T-helper 2 cell treated with Interferon-gamma antibody and Interleukin-4, amounts not matched to agents 5 μg/mL and 100 μg/mL, for 36 hours (primary cell): ENCODE results near the gene MRGPRD.

Experiments used
- DNase-seq: peaks from one replicate; pipeline ENCODE4 v3.0.0; 2021; ENCODE audit warnings: low spot score
- H3K27ac Mint-ChIP-seq: one replicate; pipeline ENCODE4 v1.8.0; 2021; ENCODE audit warnings: mild to moderate bottlenecking, mixed read lengths
- H3K27me3 Mint-ChIP-seq: one replicate; pipeline ENCODE4 v1.8.0; 2021; ENCODE audit warnings: low read depth, mixed read lengths
- H3K36me3 Mint-ChIP-seq: one replicate; pipeline ENCODE4 v1.8.0; 2021; ENCODE audit warnings: low read depth, mixed read lengths
- H3K4me1 Mint-ChIP-seq: one replicate; pipeline ENCODE4 v1.8.0; 2021; ENCODE audit warnings: low read depth, mixed read lengths
- H3K4me3 Mint-ChIP-seq: one replicate; pipeline ENCODE4 v1.8.0; 2022; ENCODE audit warnings: mild to moderate bottlenecking, moderate library complexity, mixed read lengths
- H3K9me3 Mint-ChIP-seq: one replicate; pipeline ENCODE4 v1.8.0; 2021; ENCODE audit warnings: mixed read lengths

MRGPRD gene, protein sequence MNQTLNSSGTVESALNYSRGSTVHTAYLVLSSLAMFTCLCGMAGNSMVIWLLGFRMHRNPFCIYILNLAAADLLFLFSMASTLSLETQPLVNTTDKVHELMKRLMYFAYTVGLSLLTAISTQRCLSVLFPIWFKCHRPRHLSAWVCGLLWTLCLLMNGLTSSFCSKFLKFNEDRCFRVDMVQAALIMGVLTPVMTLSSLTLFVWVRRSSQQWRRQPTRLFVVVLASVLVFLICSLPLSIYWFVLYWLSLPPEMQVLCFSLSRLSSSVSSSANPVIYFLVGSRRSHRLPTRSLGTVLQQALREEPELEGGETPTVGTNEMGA

DNA sequence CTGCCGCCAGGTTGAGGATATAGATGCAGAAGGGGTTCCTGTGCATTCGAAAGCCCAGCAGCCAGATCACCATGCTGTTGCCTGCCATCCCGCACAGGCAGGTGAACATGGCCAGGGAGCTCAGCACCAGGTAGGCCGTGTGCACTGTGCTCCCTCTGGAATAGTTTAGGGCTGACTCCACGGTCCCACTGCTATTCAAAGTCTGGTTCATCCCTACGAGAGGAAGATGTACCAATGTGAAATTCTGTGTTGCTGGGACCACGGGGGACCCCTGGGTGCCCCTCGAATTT is at the start of gene MRGPRD:
TSS of gene MRGPRD (minus strand) at position 211 of the 290 bp plus-strand sequence. CDS start at position 211, 0 bp downstream.
- peaks cover 3% of the 10 kb centered on the region for H3K36me3 Mint-ChIP-seq
- no peaks in the 10 kb centered on the region for H3K4me1 Mint-ChIP-seq
- no peak within 1 kb of the TSS for H3K4me3 Mint-ChIP-seq
- no peak for DNase-seq
- peaks cover 17% of the 10 kb centered on the region for H3K27me3 Mint-ChIP-seq
- no peak within 1 kb of the TSS for H3K27ac Mint-ChIP-seq
- peaks cover 13% of the 10 kb centered on the region for H3K9me3 Mint-ChIP-seq

DNA sequence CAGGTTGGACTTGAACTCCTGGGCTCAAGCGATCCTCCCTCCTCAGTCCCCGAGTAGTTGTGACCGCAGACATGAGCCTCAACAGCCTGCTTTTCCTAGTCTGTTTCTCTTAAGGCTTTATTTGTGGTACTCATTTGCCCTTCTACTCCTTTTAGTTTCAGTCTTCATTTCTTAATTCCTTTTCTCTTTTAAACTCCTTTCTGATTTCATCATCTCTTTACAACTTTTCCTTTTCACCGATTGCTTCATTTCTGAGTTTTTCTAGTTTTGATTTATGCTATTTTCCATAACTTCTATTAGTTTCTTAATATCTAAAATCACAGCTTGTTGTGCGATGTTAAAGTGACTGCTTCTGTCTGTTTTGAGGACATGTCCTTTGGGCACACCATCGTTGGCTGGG is 49.5 kb upstream of the MRGPRD start:
- Mint-ChIP-seq H3K9me3 (no peaks in the 10 kb centered on the region), H3K27me3 (peaks cover 4% of the 10 kb centered on the region), H3K4me3 (no peak overlapping the region), H3K4me1 (no peaks in the 10 kb centered on the region), H3K27ac (no peak overlapping the region), H3K36me3 (no peaks in the 10 kb centered on the region)
- no peak for DNase-seq

DNA sequence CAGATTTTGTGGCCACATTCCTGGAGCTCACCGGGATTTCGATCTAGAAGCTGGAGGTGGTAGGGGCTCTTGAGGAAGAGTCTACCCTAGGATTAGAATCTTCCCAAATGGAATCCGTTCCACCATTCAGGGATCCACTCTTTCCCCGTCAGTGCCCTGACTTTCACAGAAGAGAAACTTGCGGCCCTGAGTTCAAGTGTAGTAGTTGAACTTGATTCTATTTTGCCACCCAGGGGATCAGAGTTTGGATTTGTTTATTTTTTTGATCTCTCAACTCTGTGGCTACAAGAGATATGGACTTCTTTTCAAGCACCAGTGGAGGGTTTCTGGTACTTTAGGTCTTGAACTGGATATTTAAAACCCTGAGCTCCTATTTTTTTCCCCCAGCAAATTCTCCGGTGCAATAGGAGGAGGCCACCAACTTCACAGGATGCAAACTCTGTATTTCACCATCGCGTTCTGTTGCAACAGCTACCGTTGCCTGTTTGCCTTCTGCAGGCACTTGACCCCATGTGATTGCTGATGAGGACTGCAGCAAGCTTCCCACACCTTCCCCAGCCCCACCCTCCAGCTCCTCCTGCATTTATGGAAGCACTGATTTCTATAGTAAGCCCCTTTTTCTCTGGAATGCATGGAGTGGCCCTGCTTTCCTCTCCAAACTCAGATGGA is 47.1 kb upstream of the MRGPRD start:
- Mint-ChIP-seq H3K9me3 (no peaks in the 10 kb centered on the region), H3K36me3 (no peaks in the 10 kb centered on the region), H3K27ac (no peak overlapping the region), H3K4me1 (no peaks in the 10 kb centered on the region), H3K4me3 (no peak overlapping the region), H3K27me3 (peaks cover 4% of the 10 kb centered on the region)
- DNase-seq, result no peak

DNA sequence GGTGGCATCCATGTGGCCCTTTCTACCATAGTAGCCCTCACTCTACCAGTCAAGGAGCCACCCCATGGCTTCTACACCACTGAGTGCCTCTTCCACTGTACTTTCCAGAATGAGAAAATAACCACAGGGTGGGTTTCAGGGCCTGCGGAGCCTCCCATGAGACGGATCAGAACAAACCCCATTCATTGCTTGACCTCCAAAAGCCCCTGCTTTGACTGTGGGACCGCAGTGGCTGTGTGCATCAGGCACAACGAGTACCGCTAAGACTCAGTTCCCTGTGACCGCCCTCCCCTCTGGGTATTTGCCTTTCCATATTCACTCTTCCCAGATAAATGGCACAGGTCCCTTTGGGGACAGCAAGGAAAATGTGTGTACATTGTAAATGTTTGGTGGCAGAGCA is 43.7 kb upstream of the MRGPRD start:
- Mint-ChIP-seq H3K27ac (no peak overlapping the region), H3K9me3 (no peaks in the 10 kb centered on the region), H3K27me3 (no peaks in the 10 kb centered on the region), H3K36me3 (no peaks in the 10 kb centered on the region), H3K4me3 (no peak overlapping the region), H3K4me1 (no peaks in the 10 kb centered on the region)
- no peak for DNase-seq

DNA sequence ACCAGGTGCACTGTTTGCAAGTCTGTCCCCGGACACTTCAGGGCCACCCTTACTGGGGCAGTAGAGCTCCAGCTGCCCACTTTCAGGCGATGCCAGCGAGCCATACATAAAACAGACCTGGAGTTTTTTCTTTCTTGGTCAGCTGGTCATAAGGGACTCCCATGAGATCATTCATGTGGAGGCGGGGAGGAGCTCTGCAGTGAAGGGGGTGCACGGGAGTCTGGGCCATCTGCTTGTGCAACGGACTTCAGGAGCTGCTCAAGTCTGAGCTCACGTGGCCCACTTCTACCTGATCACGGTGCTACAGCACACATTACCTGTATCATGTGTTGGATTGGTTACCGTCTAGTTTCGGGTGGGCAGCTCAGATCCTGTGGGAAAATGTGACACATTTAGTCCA is 41.5 kb upstream of the MRGPRD start:
- H3K36me3 Mint-ChIP-seq, result no peaks in the 10 kb centered on the region
- no peak overlapping the region for H3K4me3 Mint-ChIP-seq

DNA sequence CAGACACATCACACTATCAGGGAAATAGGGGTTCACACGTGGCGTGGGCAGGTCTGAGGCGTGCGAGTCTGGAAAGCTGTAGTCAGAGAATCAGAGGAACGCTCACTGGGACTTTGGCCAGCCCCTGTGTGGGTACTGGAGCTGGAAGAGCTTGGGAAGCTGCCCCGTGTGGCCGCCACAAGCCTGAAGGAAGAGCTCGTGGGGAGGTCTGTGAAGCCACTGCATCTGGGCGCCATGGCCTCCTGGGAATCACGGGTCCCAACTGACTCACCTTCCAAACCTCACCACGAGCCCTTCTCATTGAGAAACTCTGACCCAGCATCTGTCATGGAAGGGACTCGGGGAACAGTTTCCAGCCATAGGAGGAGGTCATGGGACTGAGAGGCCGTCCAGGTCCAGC is 38.1 kb upstream of the MRGPRD start:
- H3K4me3 Mint-ChIP-seq, result no peak overlapping the region
- peaks cover 2% of the 10 kb centered on the region for H3K27me3 Mint-ChIP-seq
- DNase-seq, result no peak
- H3K9me3 Mint-ChIP-seq, result no peaks in the 10 kb centered on the region
- no peak overlapping the region for H3K27ac Mint-ChIP-seq
- H3K36me3 Mint-ChIP-seq, result no peaks in the 10 kb centered on the region
- no peaks in the 10 kb centered on the region for H3K4me1 Mint-ChIP-seq

More for the DNA sequence above, 41.5 kb upstream of the MRGPRD start:
- DNase-seq, result no peak
- H3K9me3 Mint-ChIP-seq, result no peaks in the 10 kb centered on the region
- H3K27ac Mint-ChIP-seq, result no peak overlapping the region
- no peaks in the 10 kb centered on the region for H3K27me3 Mint-ChIP-seq
- no peaks in the 10 kb centered on the region for H3K4me1 Mint-ChIP-seq

DNA sequence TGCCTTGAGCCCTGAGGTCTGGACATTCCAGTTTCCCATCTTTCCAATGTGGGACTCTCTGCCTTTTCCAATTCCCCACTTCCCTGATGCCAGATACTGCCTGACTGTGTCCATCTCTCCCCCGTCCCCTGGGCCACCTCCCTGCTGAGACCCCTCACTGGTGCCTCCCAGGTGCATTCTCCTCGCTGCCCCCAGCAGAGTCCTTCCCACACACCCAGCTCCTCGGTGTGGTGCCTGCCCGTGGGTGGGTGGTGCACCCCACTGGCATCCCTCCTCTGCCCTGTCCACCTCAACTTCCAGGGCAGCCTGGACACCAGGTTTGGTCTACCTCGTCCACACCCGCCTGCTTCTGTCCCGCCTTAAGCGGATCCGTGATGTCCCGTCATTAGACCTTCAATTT is 37.2 kb upstream of the MRGPRD start:
- Mint-ChIP-seq H3K36me3 (no peaks in the 10 kb centered on the region), H3K27ac (no peak overlapping the region), H3K4me3 (no peak overlapping the region), H3K4me1 (no peaks in the 10 kb centered on the region), H3K9me3 (no peaks in the 10 kb centered on the region), H3K27me3 (peaks cover 4% of the 10 kb centered on the region)
- no peak for DNase-seq

DNA sequence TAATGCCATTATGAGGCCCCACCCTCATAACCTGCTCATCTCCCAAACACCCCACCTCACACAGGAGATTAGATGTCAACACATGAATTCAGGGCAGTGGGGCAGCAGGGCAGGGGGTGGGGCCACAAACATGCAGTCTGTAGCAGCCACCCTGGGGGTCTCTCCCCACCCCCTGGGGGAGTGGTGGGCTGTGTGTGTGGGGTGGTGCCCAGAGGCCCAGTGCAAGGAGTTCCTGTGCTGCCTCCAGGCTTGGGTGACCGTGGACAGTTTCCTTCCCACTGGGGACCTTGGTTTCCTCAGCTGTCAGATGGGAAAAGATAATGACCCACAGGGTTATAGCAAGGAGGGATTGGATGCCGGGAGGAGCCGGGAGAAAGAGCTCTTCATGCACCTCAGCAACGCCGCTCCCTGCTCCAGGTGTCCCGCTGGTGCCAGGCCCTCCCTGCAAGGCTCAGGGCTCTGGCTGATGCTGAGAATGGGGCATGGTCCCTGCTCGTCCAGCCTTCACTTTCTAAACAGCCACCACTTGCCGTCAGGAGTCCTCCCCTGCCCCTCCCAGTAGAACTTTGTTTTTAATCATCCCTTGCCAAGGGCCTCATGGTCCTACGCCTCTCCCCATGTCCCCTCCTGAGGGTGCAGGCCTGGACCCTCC is 34.2 kb upstream of the MRGPRD start:
- no peak overlapping the region for H3K27ac Mint-ChIP-seq
- no peaks in the 10 kb centered on the region for H3K36me3 Mint-ChIP-seq
- no peak for DNase-seq
- H3K27me3 Mint-ChIP-seq, result peaks cover 21% of the 10 kb centered on the region
- no peaks in the 10 kb centered on the region for H3K4me1 Mint-ChIP-seq
- no peak overlapping the region for H3K4me3 Mint-ChIP-seq
- no peaks in the 10 kb centered on the region for H3K9me3 Mint-ChIP-seq

DNA sequence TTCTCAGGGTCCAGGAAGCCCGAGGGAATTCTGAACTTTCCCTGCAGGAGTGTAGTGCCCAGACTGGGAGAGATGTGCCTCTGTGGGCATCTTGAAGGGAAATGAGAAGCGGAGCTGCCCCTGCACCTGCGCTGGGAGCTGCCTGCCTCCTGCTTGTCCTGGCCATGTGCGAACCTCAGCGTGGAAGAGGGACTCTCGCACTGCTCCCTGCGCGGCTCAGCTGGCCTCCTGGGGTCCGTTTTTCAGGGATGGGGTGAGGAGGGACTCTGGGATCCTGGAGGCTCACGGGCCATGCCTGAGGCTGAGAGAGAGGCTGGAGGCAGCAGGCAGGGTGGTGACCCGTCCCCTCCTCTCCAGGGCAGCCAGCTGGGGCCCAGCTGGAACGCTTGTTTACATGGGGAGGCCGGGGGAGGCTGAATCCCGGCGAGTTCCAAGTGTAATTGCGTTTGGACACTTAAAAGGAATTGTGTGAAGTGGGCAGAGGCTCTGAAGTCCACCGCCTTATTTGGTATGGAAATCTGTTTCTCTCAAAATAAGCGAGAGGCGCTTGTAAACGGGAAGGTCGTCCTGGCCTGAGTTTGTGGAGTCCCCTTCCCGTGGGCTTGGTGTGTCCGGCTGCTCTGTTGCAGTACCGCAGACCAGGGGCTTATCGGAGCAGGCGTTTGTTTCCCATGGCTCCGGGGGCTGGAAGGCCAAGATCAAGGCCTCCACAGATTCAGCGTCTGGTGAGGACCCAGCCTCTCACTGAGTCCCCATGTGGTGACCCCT is 33.5 kb upstream of the MRGPRD start:
- Mint-ChIP-seq H3K4me1 (no peaks in the 10 kb centered on the region), H3K36me3 (no peaks in the 10 kb centered on the region), H3K27ac (no peak overlapping the region), H3K9me3 (no peaks in the 10 kb centered on the region), H3K27me3 (peaks cover 22% of the 10 kb centered on the region), H3K4me3 (no peak overlapping the region)
- no peak for DNase-seq

DNA sequence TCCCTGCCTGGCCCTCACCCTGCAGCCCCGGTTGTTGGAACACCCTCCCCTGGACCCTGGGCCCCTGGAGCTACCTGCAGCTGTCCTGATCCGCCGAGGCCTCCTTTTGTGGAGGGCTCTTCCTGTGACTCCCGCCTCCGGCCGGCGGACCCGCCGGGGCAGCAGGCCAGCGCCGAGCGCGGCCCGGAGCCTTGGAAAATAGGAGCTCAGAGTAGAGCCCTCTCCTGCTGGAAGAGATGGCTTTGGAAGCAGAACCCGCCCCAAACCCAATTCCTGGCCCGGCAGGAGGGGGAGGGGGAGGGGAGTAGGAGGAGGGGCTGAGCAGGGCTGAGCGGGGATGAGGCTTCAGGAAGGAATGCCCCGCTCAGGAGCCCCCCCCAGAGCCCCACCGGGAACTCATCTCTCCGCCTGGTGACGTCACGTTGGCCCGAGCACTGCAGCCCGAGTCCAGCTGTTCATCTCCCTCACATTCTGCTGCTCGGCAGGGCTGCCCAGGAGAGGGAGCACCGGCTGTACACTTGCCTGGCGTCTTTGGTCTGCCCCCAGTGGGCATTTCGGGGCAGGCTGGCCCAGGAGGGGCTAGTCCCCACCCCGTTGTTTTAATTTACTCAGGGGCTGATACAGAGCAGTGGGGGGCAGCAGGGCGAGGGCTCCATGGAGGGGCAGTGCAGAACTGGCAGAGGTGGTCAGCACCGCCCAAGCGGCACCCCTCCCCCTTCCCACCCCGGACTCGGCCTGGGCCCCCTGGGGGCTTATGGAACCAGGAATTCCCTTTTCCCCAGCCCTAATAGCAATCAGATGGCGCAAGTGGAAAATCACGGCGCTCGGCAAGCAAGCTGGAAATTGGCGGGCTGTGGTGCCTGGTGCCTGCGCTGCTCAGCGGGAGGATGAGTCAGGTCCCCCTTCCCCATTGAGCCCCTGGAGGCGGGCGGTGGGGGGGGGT is 32.5 kb upstream of the MRGPRD start, which contains the start of gene MRGPRF:
TSS of gene MRGPRF (minus strand) at position 238 of the 943 bp plus-strand sequence. CDS start 3,345 bp downstream, outside the sequence.
- H3K9me3 Mint-ChIP-seq, result no peaks in the 10 kb centered on the region
- no peaks in the 10 kb centered on the region for H3K4me1 Mint-ChIP-seq
- no peak for DNase-seq
- peaks cover 22% of the 10 kb centered on the region for H3K27me3 Mint-ChIP-seq
- H3K27ac Mint-ChIP-seq, result no peak within 1 kb of the TSS
- H3K36me3 Mint-ChIP-seq, result no peaks in the 10 kb centered on the region
- H3K4me3 Mint-ChIP-seq, result no peak within 1 kb of the TSS

DNA sequence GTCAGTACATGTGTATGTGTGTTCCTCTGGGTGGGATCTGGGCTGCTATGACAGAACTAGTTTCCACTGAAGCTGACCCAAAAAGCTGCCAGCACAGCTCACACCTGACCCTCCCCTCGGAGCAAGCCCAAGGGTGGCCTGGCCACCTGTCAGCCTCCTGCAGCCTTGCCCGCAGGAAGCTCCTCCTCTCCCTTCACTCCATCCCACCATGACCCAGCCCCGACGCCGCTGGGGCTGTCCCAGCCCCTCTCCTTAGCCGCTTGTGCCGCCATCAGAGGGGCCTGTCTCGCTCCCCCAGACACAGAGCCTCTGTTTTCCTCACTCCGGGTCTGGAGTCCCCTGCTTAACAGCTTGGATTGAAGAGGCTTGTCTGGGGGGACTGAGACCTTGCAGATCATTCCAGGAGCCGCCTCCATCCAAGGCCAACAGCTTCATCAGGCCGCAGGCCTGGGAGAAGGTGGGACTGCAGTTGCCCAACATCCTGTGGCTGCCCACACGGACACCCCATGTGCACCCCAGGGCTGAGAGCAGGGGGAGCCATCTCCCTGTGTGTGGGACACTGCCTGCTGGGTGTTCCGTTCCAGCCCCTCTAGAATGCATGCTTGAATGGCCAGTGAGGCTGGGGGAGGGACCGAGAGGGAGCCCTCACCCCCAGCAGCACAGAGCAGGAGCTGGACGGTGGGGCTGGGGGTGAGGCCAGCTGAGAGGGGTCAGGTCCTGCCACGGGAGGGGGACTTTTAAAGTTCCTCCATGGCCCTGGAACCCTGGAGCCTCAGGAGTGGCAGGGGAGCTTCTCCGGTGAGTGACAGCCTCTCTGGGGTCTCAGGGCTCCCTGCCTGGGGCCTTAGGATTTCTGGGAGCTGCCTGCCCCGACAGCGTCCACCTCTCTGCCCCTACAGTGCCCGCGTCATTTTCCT is 31.6 kb upstream of the MRGPRD start:
- DNase-seq, result no peak
- Mint-ChIP-seq H3K27me3 (peaks cover 22% of the 10 kb centered on the region), H3K4me1 (no peaks in the 10 kb centered on the region), H3K4me3 (no peak overlapping the region), H3K36me3 (no peaks in the 10 kb centered on the region), H3K27ac (no peak overlapping the region), H3K9me3 (no peaks in the 10 kb centered on the region)

DNA sequence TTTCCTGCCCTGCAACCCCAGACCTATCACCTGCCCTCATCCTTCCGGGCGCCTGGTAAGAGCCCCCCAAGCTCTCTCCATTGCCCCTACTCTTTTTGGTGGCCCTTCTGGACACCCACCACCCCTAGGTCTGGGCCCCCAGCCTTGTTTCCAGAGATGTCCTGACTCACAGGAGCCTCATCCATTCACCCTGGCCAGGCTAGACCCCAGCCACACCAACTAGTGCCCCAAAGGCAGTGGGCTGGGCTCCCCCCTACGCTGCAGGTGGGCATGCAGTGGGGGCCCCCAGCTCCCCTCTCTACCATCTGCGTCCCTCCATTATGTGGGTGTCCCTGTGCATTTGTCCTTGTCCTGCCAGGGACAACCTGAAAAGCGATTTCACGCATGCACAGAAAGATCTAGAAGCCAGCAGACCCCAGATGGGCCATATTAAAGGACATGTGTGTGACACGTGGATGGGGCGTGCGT is 30.9 kb upstream of the MRGPRD start:
- Mint-ChIP-seq H3K4me1 (no peaks in the 10 kb centered on the region), H3K36me3 (no peaks in the 10 kb centered on the region), H3K27me3 (peaks cover 22% of the 10 kb centered on the region), H3K27ac (no peak overlapping the region), H3K9me3 (no peaks in the 10 kb centered on the region), H3K4me3 (no peak overlapping the region)
- no peak for DNase-seq
